ENCODE data around the gene ARMC6.
"Not testable (repeated sequence)": the region's sequence is repeated elsewhere in the genome, so short reads cannot be mapped to it uniquely, and the experiment has no call there.

ARMC6 gene

DNA sequence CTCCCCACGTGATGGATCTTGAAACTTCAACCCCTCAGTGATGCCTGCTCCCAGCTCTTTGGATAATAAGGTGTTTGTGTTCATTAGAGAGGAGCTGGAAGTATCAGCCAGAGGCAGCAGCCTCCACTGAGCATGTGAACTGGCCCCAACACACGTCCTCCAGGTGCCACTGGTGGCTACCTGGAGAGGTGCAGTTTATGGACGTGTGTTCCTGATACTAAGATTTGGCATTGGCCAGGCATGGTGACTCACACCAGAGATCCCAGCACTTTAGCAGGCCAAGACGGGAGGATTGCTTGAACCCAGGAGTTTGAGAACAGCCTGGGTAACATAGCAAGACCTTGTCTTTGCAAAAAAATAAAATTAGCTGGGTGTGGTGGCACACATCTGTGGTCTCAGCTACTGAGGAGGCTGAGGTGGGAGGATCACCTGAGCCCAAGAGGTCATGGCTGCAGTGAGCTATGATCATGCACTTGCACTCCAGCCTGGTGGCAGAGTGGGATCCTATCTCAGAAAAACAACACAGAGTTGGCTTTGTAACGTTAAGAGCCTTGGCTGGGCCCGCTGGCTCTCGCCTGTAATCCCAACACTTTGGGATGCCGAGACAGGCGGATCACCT is 64.8 kb downstream of the ARMC6 start:
- ATAC-seq, result no peak
- peaks cover 13% of the 10 kb centered on the region for H3K36me3 Mint-ChIP-seq
- H3K27me3 Mint-ChIP-seq, result no peaks in the 10 kb centered on the region
- H3K4me1 Mint-ChIP-seq, result no peaks in the 10 kb centered on the region
- no peaks in the 10 kb centered on the region for H3K9me3 Mint-ChIP-seq
- H3K27ac Mint-ChIP-seq, result no peak overlapping the region
- no peak overlapping the region for H3K4me3 Mint-ChIP-seq

DNA sequence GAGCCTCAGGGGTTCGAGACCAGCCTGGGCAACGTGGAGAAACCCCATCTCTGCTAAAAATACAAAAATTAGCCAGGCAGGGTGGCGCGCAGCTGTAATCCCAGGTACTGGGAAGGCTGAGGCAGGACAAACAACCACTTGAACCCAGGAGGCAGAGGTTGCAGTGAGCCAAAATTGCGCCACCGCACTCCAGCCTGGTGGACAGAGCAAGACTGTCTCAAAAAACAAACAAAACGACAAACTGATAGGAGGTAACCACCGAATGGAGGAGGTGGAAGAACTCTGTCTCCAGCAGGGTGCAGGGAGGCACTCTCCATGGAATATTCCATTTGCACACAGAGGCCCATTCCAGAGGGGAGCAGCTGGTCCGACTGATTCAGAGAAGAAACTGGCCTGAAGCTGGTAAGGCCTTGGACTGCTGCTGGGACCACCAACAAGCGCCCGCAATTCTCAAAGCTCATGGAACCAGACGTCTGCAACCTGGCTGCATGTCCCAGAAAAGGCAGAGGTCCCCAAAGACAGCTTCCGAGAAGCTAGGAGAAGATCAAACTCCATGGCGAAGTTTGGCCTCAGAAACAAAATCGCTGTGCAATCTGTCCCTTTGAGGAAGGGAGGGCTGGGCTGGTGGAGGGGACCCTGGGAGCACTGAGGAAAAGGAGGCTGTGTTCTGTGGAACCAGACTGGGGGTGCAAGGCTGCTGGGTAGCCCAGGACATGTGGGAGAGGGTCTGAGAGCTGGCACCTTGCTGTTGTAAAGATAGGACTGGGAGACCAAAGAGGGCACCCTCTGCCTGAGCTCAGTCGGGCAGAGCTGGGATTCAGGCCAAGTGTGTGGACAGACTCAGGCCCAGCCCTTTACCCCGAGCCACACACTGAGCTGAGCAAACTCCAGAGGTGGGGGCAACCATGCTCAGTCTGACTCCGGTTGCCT is 65.6 kb downstream of the ARMC6 start:
- Mint-ChIP-seq H3K9me3 (no peaks in the 10 kb centered on the region), H3K36me3 (peaks cover 13% of the 10 kb centered on the region), H3K4me3 (no peak overlapping the region), H3K27ac (no peak overlapping the region), H3K4me1 (no peaks in the 10 kb centered on the region), H3K27me3 (no peaks in the 10 kb centered on the region)
- ATAC-seq, result no peak

DNA sequence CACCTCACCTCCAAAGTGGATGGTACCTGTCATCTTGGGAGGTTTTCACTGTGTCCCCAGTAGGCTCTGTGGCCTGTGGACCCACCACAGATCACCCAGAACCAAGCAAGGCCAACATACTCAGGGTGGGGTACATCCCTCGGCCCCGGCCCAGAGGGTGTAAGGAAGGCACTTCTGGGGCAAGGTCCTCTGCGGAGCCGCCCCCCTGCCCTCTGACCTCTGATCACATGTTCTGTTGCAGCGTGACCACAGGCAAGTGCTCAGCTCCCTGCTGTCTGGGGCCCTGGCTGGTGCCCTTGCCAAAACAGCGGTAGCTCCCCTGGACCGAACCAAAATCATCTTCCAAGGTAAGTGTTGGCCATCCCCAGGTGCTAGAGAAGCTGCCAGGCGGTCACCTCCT is 68.1 kb downstream of the ARMC6 start:
- no peaks in the 10 kb centered on the region for H3K9me3 Mint-ChIP-seq
- H3K36me3 Mint-ChIP-seq, result peaks cover 21% of the 10 kb centered on the region
- H3K4me1 Mint-ChIP-seq, result peaks cover 16% of the 10 kb centered on the region
- no peak overlapping the region for H3K27ac Mint-ChIP-seq
- no peaks in the 10 kb centered on the region for H3K27me3 Mint-ChIP-seq
- no peak overlapping the region for H3K4me3 Mint-ChIP-seq
- no peak for ATAC-seq

DNA sequence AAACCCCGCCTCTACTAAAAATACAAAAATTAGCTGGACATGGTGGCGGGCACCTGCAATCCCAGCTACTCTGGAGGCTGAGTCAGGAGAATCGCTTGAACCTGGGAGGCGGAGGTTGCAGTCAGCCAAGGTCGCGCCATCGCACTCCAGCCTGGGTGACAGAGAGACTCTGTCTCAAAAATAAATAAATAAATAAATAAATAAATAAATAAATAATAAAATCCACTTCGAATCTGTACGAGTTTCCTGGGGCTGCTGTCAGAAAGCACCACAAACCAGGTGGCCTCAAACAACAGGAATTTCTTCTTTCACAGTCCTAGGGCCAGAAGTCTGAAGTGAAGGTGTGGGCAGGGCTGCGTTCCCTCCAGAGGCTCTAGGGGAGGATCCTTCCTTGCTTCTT is 69.2 kb downstream of the ARMC6 start:
- H3K4me1 Mint-ChIP-seq, result peaks cover 16% of the 10 kb centered on the region
- not testable (repeated sequence) for H3K27ac Mint-ChIP-seq, H3K4me3 Mint-ChIP-seq, H3K27me3 Mint-ChIP-seq, ATAC-seq, H3K9me3 Mint-ChIP-seq
- H3K36me3 Mint-ChIP-seq, result peaks cover 18% of the 10 kb centered on the region

DNA sequence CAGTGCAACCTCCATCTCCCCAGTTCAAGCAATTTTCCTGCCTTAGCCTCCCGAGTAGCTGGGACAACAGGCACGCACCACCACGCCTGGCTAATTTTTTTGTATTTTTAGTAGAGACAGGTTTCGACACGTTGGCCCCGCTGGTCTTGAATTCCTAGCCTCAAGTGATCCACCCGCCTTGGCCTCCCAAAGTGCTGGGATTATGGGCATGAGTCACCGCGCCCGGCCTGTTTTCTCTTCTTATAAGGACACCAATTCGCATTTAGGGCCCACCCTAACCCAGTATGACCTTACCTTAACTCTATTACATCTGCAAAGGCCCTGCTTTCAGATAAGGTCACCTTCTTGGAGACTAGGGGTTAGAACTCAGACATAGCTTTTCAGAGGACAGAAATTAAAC is 69.8 kb downstream of the ARMC6 start:
- Mint-ChIP-seq H3K4me3 (no peak overlapping the region), H3K9me3 (no peaks in the 10 kb centered on the region), H3K27me3 (no peaks in the 10 kb centered on the region), H3K4me1 (peaks cover 16% of the 10 kb centered on the region), H3K27ac (no peak overlapping the region), H3K36me3 (peaks cover 24% of the 10 kb centered on the region)
- ATAC-seq, result no peak

DNA sequence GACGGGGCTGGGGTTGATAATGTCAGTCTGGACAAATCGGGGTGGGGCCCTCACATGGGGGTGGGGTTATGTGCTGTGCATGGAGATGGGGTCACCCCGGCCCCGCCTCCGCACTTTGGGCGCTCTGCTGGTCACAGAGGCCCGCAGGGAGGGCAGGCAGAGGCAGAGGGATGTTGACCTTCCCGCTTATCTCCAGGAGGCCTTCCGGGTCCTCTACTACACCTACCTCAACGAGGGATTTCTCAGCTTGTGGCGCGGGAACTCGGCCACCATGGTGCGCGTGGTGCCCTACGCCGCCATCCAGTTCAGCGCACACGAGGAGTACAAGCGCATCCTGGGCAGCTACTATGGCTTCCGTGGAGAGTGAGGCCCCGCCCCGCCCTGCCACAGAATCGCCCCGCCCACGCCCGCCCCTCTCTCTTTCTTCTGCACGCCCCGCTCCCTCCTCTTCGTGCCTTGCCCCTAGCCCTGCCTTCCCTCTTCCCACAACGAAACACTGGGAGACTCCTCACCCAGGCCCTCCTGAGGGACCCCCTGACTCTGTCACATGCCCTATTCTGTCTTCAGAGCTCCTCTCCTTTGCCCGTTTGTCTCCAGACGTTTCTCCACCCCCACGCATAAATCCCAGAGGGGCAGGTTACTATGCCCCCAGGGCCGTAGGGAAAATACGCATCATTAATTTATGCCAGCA is 72.1 kb downstream of the ARMC6 start:
- Mint-ChIP-seq H3K36me3 (peaks cover 26% of the 10 kb centered on the region), H3K27ac (peak overlapping the region; percentile 49), H3K4me1 (peaks cover 23% of the 10 kb centered on the region), H3K9me3 (no peaks in the 10 kb centered on the region), H3K4me3 (peak overlapping the region; percentile 59), H3K27me3 (no peaks in the 10 kb centered on the region)
- peak; percentile 49 for ATAC-seq

DNA sequence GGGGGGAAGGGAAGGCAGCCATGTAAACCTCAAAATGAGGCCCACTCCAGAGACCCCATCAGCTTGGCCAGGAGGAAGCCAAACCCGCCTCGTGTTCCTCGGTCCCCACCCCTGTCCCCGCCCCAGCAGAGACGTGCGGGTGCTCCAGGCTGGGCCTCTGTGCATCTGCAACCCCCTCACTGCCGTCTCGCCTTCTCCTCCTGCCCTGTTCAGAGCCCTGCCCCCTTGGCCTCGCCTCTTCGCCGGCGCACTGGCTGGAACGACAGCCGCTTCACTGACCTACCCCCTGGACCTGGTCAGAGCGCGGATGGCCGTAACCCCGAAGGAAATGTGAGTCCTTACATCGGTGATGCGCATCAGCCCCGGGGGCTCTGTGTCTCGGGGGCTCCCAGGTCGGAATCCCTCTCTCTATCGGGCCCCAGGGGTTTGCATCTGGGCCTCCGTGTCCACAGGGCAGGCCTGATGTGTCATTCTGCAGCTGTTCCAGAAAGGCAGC is 72.7 kb downstream of the ARMC6 start:
- peak overlapping the region; percentile 49 for H3K27ac Mint-ChIP-seq
- peaks cover 23% of the 10 kb centered on the region for H3K36me3 Mint-ChIP-seq
- no peaks in the 10 kb centered on the region for H3K9me3 Mint-ChIP-seq
- no peak for ATAC-seq
- H3K4me1 Mint-ChIP-seq, result peaks cover 27% of the 10 kb centered on the region
- no peaks in the 10 kb centered on the region for H3K27me3 Mint-ChIP-seq
- H3K4me3 Mint-ChIP-seq, result peak overlapping the region; percentile 59

DNA sequence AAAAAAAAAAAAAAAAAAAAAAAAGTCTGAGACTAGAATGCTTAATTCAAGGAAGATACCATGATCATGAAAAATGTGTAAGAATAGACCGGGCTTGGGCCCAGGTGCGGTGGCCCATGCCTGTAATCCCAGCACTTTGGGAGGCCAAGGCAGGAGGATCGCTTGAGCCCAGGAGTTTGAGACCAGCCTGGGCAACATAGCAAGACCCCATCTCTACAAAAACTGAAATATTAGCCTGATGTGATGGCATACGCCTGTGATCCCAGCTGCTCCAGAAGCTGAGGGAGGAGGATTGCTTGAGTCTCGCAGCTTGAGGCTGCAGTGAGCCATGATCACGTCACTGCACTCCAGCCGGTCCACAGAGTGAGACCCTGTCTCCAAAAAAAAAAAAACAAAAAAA is 73.5 kb downstream of the ARMC6 start:
- not testable (repeated sequence) for H3K27ac Mint-ChIP-seq, H3K9me3 Mint-ChIP-seq, ATAC-seq, H3K4me3 Mint-ChIP-seq, H3K27me3 Mint-ChIP-seq
- peaks cover 23% of the 10 kb centered on the region for H3K36me3 Mint-ChIP-seq
- peaks cover 35% of the 10 kb centered on the region for H3K4me1 Mint-ChIP-seq

DNA sequence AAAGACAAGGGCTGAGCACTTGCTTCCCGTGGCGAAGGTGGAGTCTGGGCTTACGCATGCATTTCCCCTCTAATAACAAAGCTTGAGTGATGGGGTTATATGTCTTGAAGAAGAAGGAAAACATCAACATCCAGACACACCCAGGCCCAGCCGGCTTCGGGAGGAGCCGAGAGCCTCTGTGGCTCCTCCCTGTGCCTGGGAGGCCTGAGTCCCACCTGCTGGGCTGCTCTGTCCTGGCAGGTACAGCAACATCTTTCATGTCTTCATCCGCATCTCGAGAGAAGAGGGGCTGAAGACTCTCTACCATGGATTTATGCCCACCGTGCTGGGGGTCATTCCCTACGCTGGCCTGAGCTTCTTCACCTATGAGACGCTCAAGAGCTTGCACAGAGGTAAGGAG is 74.3 kb downstream of the ARMC6 start:
- H3K4me1 Mint-ChIP-seq, result peaks cover 42% of the 10 kb centered on the region
- peaks cover 23% of the 10 kb centered on the region for H3K36me3 Mint-ChIP-seq
- H3K27ac Mint-ChIP-seq, result no peak overlapping the region
- no peak overlapping the region for H3K4me3 Mint-ChIP-seq
- H3K9me3 Mint-ChIP-seq, result no peaks in the 10 kb centered on the region
- ATAC-seq, result no peak
- H3K27me3 Mint-ChIP-seq, result no peaks in the 10 kb centered on the region

Data from stimulated activated memory B cell treated with anti-CD40 and anti-IgM and Interleukin-4, amounts not matched to agents 10 μg/mL and 1 μg/mL and 100 μg/mL, for 72 hours (primary cell).